Pancreas (tissue), 10 donors: ENCODE data around the gene ATAD3B. TPM values are rescaled to one million over a fixed set of nuclear protein-coding genes. Genes with fewer than 3 reads are reported as not detected.

Source experiments
- ATAC-seq, 4 donors: fragments of 200-7000 bp; cut with Tn5 transposase; one replicate each; pipeline versions ENCODE4 v1.8.0 to v1.9.1; 2020; ENCODE audit warnings: mild to moderate bottlenecking in 4 of 4, moderate library complexity in 4 of 4
- DNase-seq, 6 donors: peaks; one replicate each; pipeline ENCODE4 v3.0.0-alpha.2; 2020
- FAIRE-seq: peaks from 2 replicates; lab custom pipeline; 2012; peaks lifted over from hg19 to GRCh38; lab: Jason Lieb, UNC
- H3K27ac ChIP-seq, 4 donors: fragments of 200-600 bp; sonication (generic); 1 replicate in 3 of 4; 2 replicates in 1 of 4; pipeline versions ENCODE4 v1.5.0 to v1.8.0; 2020
- H3K27me3 ChIP-seq, 4 donors: fragments of 200-600 bp; one replicate each; pipeline ENCODE4 v1.8.0; 2021
- H3K36me3 ChIP-seq, 3 donors: fragments of 200-600 bp; sonication (generic) in 1 of 3; one replicate each; pipeline versions ENCODE4 v1.5.0 to v1.8.0; 2020 to 2021
- H3K4me1 ChIP-seq, 3 donors: fragments of 200-600 bp; one replicate each; pipeline ENCODE4 v1.8.0; 2021
- H3K4me3 ChIP-seq, 4 donors: fragments of 200-600 bp; sonication (generic) in 2 of 4; one replicate each; pipeline versions ENCODE4 v1.5.0 to v1.8.0; 2020 to 2021
- H3K9me3 ChIP-seq, 4 donors: fragments of 200-600 bp; one replicate each; pipeline ENCODE4 v1.8.0; 2021
- CTCF ChIP-seq, 4 donors: fragments of 200-600 bp; sonication (generic) in 3 of 4; IDR thresholded peaks; one replicate each; pipeline versions ENCODE4 v1.5.0 to v1.8.0; 2021; ENCODE audit warnings: antibody characterized with exemption in 4 of 4
- WGBS, 2 donors: extraction: QIAGEN DNeasy Blood & Tissue Kit; methylation state at CpG; one replicate each; pipeline ENCODE4 v1.1.7; 2013; 5-methylcytosine and 5-hydroxymethylcytosine counted together
- intact Hi-C, 3 donors: fragments of 100-400 bp; cut with DNase I; formaldehyde crosslinking; loops; one replicate each; pipeline versions ENCODE4 v1.11.1 to v1.14.2; 2022
- polyA plus RNA-seq, 2 donors: library from polyadenylated mRNA; stranded (reverse); fragments of 200-250 nt; gene quantifications; one replicate each; pipeline ENCODE4 v1.2.3, GENCODE V29; 2013
- total RNA-seq, 6 donors: library from RNA; stranded (reverse); fragmentation: NEBNext Ultra II Directional in 4 of 6; extraction: Animal tissue kit (Norgen Biotek cat#: 25700) in 4 of 6; gene quantifications; one replicate each; pipeline versions ENCODE4 v1.2.1 to v1.2.4, GENCODE V29; 2021 to 2023
- donor health status: healthy with polysubstance abuse.
- donor health status: DM: no; HTN: no; CAD: no; lungs with moderate emphysema.
- donor health status: DM: no; HTN: no; CAD: no.
- donor health status: control.
- donor health status: control.
- donor health status: Bipolar disorder and iron deficiency.
- donor health status: DM: yes; HTN: yes; CAD: no.
- donor health status: DM: no; HTN: no; CAD: no.
- donor health status: DM: no; HTN: no; CAD: no.
- donor health status: DM: yes; HTN: yes; CAD: no.

Gene ATAD3B
- total and polyA plus RNA-seq, 8 donors = 4.4 to 78.9 (median 12.9) TPM

- Histone ChIP-seq H3K27ac (no peak overlapping the region), H3K36me3 (peaks cover 0 to 8% (median 0%) of the 10 kb centered on the region in 3 donors), H3K27me3 (no peaks in the 10 kb centered on the region), H3K9me3 (no peaks in the 10 kb centered on the region), H3K4me3 (no peak overlapping the region), H3K4me1 (no peaks in the 10 kb centered on the region)
- DNase-seq (peak in 1 of 6 donors; percentile 43), FAIRE-seq (no peak), ATAC-seq (no peak)
- intact Hi-C loops = no loop called here
- WGBS, 2 donors = 93 to 94% methylated on average over 32 of the region's 32 CpGs
- no peak for TF ChIP-seq CTCF (IDR thresholded peaks at IDR 0.05)
Observed at GRCh38 chr1:1537626-1538250, 66.2 kb downstream of the ATAD3B start.

GRCh38 chr1:1538334-1538733, 66.8 kb downstream of the ATAD3B start:
- no peak for FAIRE-seq
- Histone ChIP-seq H3K27me3 (no peaks in the 10 kb centered on the region), H3K4me3 (no peak overlapping the region), H3K27ac (no peak overlapping the region), H3K4me1 (no peaks in the 10 kb centered on the region), H3K36me3 (peaks cover 0 to 8% (median 0%) of the 10 kb centered on the region in 3 donors), H3K9me3 (no peaks in the 10 kb centered on the region)
- no peak for TF ChIP-seq CTCF (IDR thresholded peaks at IDR 0.05)
- ATAC-seq = no peak
- intact Hi-C loops = no loop called here
- DNase-seq = peak in 1 of 6 donors; percentile 61
- WGBS, 2 donors = 89 to 94% methylated on average over 23 of the region's 23 CpGs

- no peaks in the 10 kb centered on the region for H3K9me3 ChIP-seq
- H3K27me3 ChIP-seq = no peaks in the 10 kb centered on the region
- H3K4me3 ChIP-seq = no peak overlapping the region
- WGBS, 2 donors = 80 to 88% methylated on average over 18 of the region's 18 CpGs
- TF ChIP-seq CTCF (IDR thresholded peaks at IDR 0.05) = no peak
- no peaks in the 10 kb centered on the region for H3K4me1 ChIP-seq
- DNase-seq = peak in 1 of 6 donors; percentile 20
- no peak overlapping the region for H3K27ac ChIP-seq
- ATAC-seq = no peak
- FAIRE-seq = no peak
- intact Hi-C loops = no loop called here
- peaks cover 0 to 8% (median 0%) of the 10 kb centered on the region in 3 donors for H3K36me3 ChIP-seq
Observed at GRCh38 chr1:1538989-1539309, 67.4 kb downstream of the ATAD3B start.

- intact Hi-C loops = no loop called here
Observed at GRCh38 chr1:1539310-1540089, 67.9 kb downstream of the ATAD3B start.

More at GRCh38 chr1:1539310-1540089, 67.9 kb downstream of the ATAD3B start:
- Histone ChIP-seq H3K4me3 (peak overlapping the region in 2 of 4 donors; percentile 27 to 36), H3K4me1 (no peaks in the 10 kb centered on the region), H3K27me3 (no peaks in the 10 kb centered on the region), H3K27ac (no peak overlapping the region), H3K36me3 (peaks cover 0 to 8% (median 0%) of the 10 kb centered on the region in 3 donors), H3K9me3 (no peaks in the 10 kb centered on the region)
- peak in 1 of 6 donors; percentile 78 for DNase-seq
- ATAC-seq = peak in 1 of 4 donors; percentile 8
- no peak for TF ChIP-seq CTCF (IDR thresholded peaks at IDR 0.05)
- 43 to 47% methylated on average over 60 to 66 of the region's 66 CpGs for WGBS, 2 donors
- no peak for FAIRE-seq
